Thyroid gland (tissue), 4 donors: Measurements from ENCODE around the gene GHRHR. TPM values are rescaled to one million over a fixed set of nuclear protein-coding genes. Genes with fewer than 3 reads are reported as not detected.
A peak's percentile ranks its signal among the peaks of the same experiment; 100 is the strongest.

Experiments used
- DNase-seq, 2 donors: peaks; one replicate each; pipeline ENCODE4 v3.0.0-alpha.2; 2019
- H3K27ac ChIP-seq, 3 donors: fragments of 200-600 bp; sonication (generic); 1 replicate in 2 of 3; 2 replicates in 1 of 3; pipeline ENCODE4 v1.5.1; 2016 to 2019; ENCODE audit warnings: mild to moderate bottlenecking in 1 of 3, moderate library complexity in 1 of 3
- H3K27me3 ChIP-seq: fragments of 200-600 bp; sonication (generic); one replicate; pipeline ENCODE4 v1.5.1; 2019
- H3K36me3 ChIP-seq, 2 donors: fragments of 200-600 bp; sonication (generic); one replicate each; pipeline ENCODE4 v1.5.1; 2016 to 2019
- H3K4me1 ChIP-seq, 2 donors: fragments of 200-600 bp; sonication (generic); one replicate each; pipeline ENCODE4 v1.5.1; 2017 to 2019
- H3K4me3 ChIP-seq, 3 donors: fragments of 200-600 bp; sonication (generic); replicated peaks in 1 of 3; 1 replicate in 2 of 3; 2 replicates in 1 of 3; pipeline ENCODE4 v1.5.1; 2016; ENCODE audit warnings: mild to moderate bottlenecking in 1 of 3
- H3K9me3 ChIP-seq: fragments of 200-600 bp; sonication (generic); one replicate; pipeline ENCODE4 v1.5.1; 2017
- CTCF ChIP-seq, 6 experiments: fragments of 200-600 bp in 3 of 6; fragments of 450-650 bp in 3 of 6; sonication (generic) in 3 of 6; IDR thresholded peaks; one replicate each; pipeline ENCODE4 v1.5.1; 2016 to 2019; ENCODE audit warnings: antibody characterized with exemption in 6 of 6, mild to moderate bottlenecking in 2 of 6, inconsistent platforms in 1 of 6, moderate library complexity in 1 of 6
- POLR2A ChIP-seq, 2 donors: fragments of 450-650 bp; IDR thresholded peaks; one replicate each; pipeline ENCODE4 v1.6.1; 2017; ENCODE audit warnings: antibody characterized with exemption in 2 of 2, mild to moderate bottlenecking in 2 of 2, moderate library complexity in 1 of 2
- WGBS, 2 donors: methylation state at CpG; one replicate each; pipeline ENCODE4 v1.1.5; 2017; 5-methylcytosine and 5-hydroxymethylcytosine counted together
- intact Hi-C: fragments of 100-400 bp; cut with DNase I; formaldehyde crosslinking; loops from one replicate; pipeline ENCODE4 v1.15.1; 2023
- total RNA-seq, 4 donors: library from RNA; depleted of rRNA; stranded (reverse); fragments of >200 nt; gene quantifications; one replicate each; pipeline ENCODE4 v1.2.3, GENCODE V29; 2016

GHRHR gene
- total RNA-seq, 4 donors from 2014 or later = 0.54 TPM; not detected in 3

GRCh38 chr7:30968294-30968693 is 4.5 kb downstream of the GHRHR start:
- H3K4me1 ChIP-seq = no peaks in the 10 kb centered on the region
- no peaks in the 10 kb centered on the region for H3K9me3 ChIP-seq
- no peaks in the 10 kb centered on the region for H3K27me3 ChIP-seq
- intact Hi-C loops = no loop called here
- no peak for TF ChIP-seq CTCF (IDR thresholded peaks at IDR 0.05)
- no peak for TF ChIP-seq POLR2A (IDR thresholded peaks at IDR 0.05)
- 76 to 78% methylated on average over 2 of the region's 2 CpGs for WGBS, 2 donors
- H3K4me3 ChIP-seq = no peak overlapping the region
- DNase-seq = no peak
- H3K36me3 ChIP-seq = no peaks in the 10 kb centered on the region
- H3K27ac ChIP-seq = no peak overlapping the region

GRCh38 chr7:30968747-30969603 is 5.2 kb downstream of the GHRHR start:
- Histone ChIP-seq H3K36me3 (no peaks in the 10 kb centered on the region), H3K4me1 (no peaks in the 10 kb centered on the region), H3K27ac (no peak overlapping the region), H3K27me3 (no peaks in the 10 kb centered on the region), H3K9me3 (no peaks in the 10 kb centered on the region), H3K4me3 (no peak overlapping the region)
- WGBS, 2 donors = 68 to 77% methylated on average over 5 to 6 of the region's 7 CpGs
- DNase-seq = peak; percentile 77 to 81
- TF ChIP-seq POLR2A (IDR thresholded peaks at IDR 0.05) = no peak
- no peak for TF ChIP-seq CTCF (IDR thresholded peaks at IDR 0.05)
- intact Hi-C loops = no loop called here

GRCh38 chr7:30969604-30969970 is 5.8 kb downstream of the GHRHR start:
- Histone ChIP-seq H3K27me3 (no peaks in the 10 kb centered on the region), H3K27ac (no peak overlapping the region), H3K4me3 (no peak overlapping the region), H3K9me3 (no peaks in the 10 kb centered on the region), H3K36me3 (no peaks in the 10 kb centered on the region), H3K4me1 (no peaks in the 10 kb centered on the region)
- intact Hi-C loops = no loop called here
- TF ChIP-seq CTCF (IDR thresholded peaks at IDR 0.05) = no peak
- TF ChIP-seq POLR2A (IDR thresholded peaks at IDR 0.05) = no peak
- DNase-seq = no peak
- 88 to 100% methylated on average over 1 of the region's 1 CpG for WGBS, 2 donors

GRCh38 chr7:30970074-30970473 is 6.3 kb downstream of the GHRHR start:
- intact Hi-C loops = no loop called here

More at GRCh38 chr7:30970074-30970473, 6.3 kb downstream of the GHRHR start:
- WGBS, 2 donors = 76 to 88% methylated on average over 5 of the region's 5 CpGs
- H3K27me3 ChIP-seq = no peaks in the 10 kb centered on the region
- H3K4me1 ChIP-seq = no peaks in the 10 kb centered on the region
- H3K9me3 ChIP-seq = no peaks in the 10 kb centered on the region
- H3K4me3 ChIP-seq = no peak overlapping the region
- no peak for TF ChIP-seq CTCF (IDR thresholded peaks at IDR 0.05)
- no peak for TF ChIP-seq POLR2A (IDR thresholded peaks at IDR 0.05)
- DNase-seq = no peak
- H3K27ac ChIP-seq = no peak overlapping the region
- no peaks in the 10 kb centered on the region for H3K36me3 ChIP-seq
